Adrenal gland (tissue), 12 donors: Measurements from ENCODE around the gene MAML3. TPM values are rescaled to one million over a fixed set of nuclear protein-coding genes. Genes with fewer than 3 reads are reported as not detected.

Source experiments
- DNase-seq, 7 donors: peaks; one replicate each; pipeline ENCODE4 v3.0.0-alpha.2; 2019 to 2020
- H3K27ac ChIP-seq, 5 donors: fragments of 200-600 bp; sonication (generic) in 4 of 5; 1 replicate in 3 of 5; 2 replicates in 2 of 5; pipeline versions ENCODE4 v1.5.1 to v1.8.0; 2016 to 2020; ENCODE audit warnings: mild to moderate bottlenecking in 1 of 5
- H3K27me3 ChIP-seq: fragments of 200-600 bp; 2 replicates; pipeline ENCODE4 v1.8.0; 2021
- H3K36me3 ChIP-seq, 2 donors: fragments of 200-600 bp; replicated peaks in 1 of 2; 1 replicate in 1 of 2; 2 replicates in 1 of 2; pipeline versions ENCODE4 v1.5.1 to v1.8.0; 2018 to 2022
- H3K4me1 ChIP-seq, 2 donors: fragments of 200-600 bp; replicated peaks in 1 of 2; 1 replicate in 1 of 2; 2 replicates in 1 of 2; pipeline versions ENCODE4 v1.5.1 to v1.8.0; 2018 to 2021
- H3K4me3 ChIP-seq, 4 donors: fragments of 200-600 bp; sonication (generic) in 3 of 4; one replicate each; pipeline ENCODE4 v1.5.1; 2016 to 2018
- H3K9me3 ChIP-seq, 3 donors: fragments of 200-600 bp; sonication (generic) in 1 of 3; replicated peaks in 1 of 3; 1 replicate in 2 of 3; 2 replicates in 1 of 3; pipeline versions ENCODE4 v1.5.1 to v1.8.0; 2016 to 2021
- CTCF ChIP-seq, 6 experiments: fragments of 450-650 bp in 4 of 6; fragments of 200-600 bp in 2 of 6; sonication (generic) in 1 of 6; IDR thresholded peaks; 1 replicate in 5 of 6; 2 replicates in 1 of 6; pipeline versions ENCODE4 v1.5.1 to v1.8.0; 2016 to 2021; ENCODE audit warnings: antibody characterized with exemption in 6 of 6, mild to moderate bottlenecking in 2 of 6, moderate library complexity in 1 of 6
- POLR2A ChIP-seq, 2 donors: fragments of 450-650 bp; IDR thresholded peaks; one replicate each; pipeline ENCODE4 v1.6.1; 2017; ENCODE audit warnings: antibody characterized with exemption in 2 of 2, mild to moderate bottlenecking in 2 of 2, moderate library complexity in 1 of 2
- WGBS, 4 donors: extraction: QIAGEN DNeasy Blood & Tissue Kit in 2 of 4; methylation state at CpG; one replicate each; pipeline versions ENCODE4 v1.1.5 to v1.1.7; 2013 to 2017; 5-methylcytosine and 5-hydroxymethylcytosine counted together
- intact Hi-C, 2 donors: fragments of 100-400 bp; cut with DNase I; formaldehyde crosslinking; loops; one replicate each; pipeline versions ENCODE4 v1.14.1 to v1.15.0; 2022 to 2023
- polyA plus RNA-seq, 3 donors: library from polyadenylated mRNA; stranded (reverse); fragments of 200-250 nt in 2 of 3; fragments of 350-450 nt in 1 of 3; fragmentation: Illumina TruSeq in 1 of 3; extraction: RNeasy Lipid Tissue Mini Kit (QIAGEN cat#74804) in 1 of 3; gene quantifications; one replicate each; pipeline ENCODE4 v1.2.3, GENCODE V29; 2013 to 2014
- total RNA-seq, 9 donors: library from RNA; depleted of rRNA in 4 of 9; stranded (reverse); fragments of >200 nt in 4 of 9; fragments of 120-200 nt in 1 of 9; fragmentation: NEBNext Ultra II Directional in 1 of 9; extraction: Animal tissue kit (Norgen Biotek cat#: 25700) in 1 of 9; gene quantifications; one replicate each; pipeline versions ENCODE4 v1.1.0 to v1.2.4, GENCODE V29; 2013 to 2023
- donor health status: healthy with polysubstance abuse.
- donor health status: Bipolar disorder and iron deficiency.
- donor health status: DM: yes; HTN: yes; CAD: no.
- donor health status: DM: no; HTN: no; CAD: no.
- donor health status: DM: no; HTN: no; CAD: no.
- donor health status: DM: yes; HTN: yes; CAD: no.

Gene MAML3
- total and polyA plus RNA-seq, 12 donors, result 2.0 to 15.9 (median 8.4) TPM

GRCh38 chr4:139670775-139671174 is 483.2 kb downstream of the MAML3 start:
- no peak overlapping the region for H3K4me3 ChIP-seq
- no peaks in the 10 kb centered on the region for H3K9me3 ChIP-seq
- H3K27ac ChIP-seq, result no peak overlapping the region
- peaks cover 17 to 51% of the 10 kb centered on the region in 2 donors for H3K4me1 ChIP-seq
- intact Hi-C loops, result no loop called here
- H3K36me3 ChIP-seq, result peaks cover 0 to 5% of the 10 kb centered on the region in 2 donors
- peak in 1 of 7 donors; percentile 21 for DNase-seq
- 94 to 97% (median 95%) methylated on average over 3 of the region's 3 CpGs for WGBS, 4 donors
- no peak for TF ChIP-seq POLR2A (IDR thresholded peaks at IDR 0.05)
- no peak for TF ChIP-seq CTCF (IDR thresholded peaks at IDR 0.05)
- no peaks in the 10 kb centered on the region for H3K27me3 ChIP-seq

- intact Hi-C loops, result no loop called here
- Histone ChIP-seq H3K4me1 (peaks cover 23 to 56% of the 10 kb centered on the region in 2 donors), H3K27me3 (no peaks in the 10 kb centered on the region)
Measured at GRCh38 chr4:139669890-139670289, 484.1 kb downstream of the MAML3 start.

GRCh38 chr4:139669335-139669734 is 484.6 kb downstream of the MAML3 start:
- intact Hi-C loops, result no loop called here
- Histone ChIP-seq H3K27ac (peak overlapping the region in 1 of 5 donors; percentile 0), H3K4me1 (peaks cover 25 to 54% of the 10 kb centered on the region in 2 donors), H3K27me3 (no peaks in the 10 kb centered on the region), H3K36me3 (peaks cover 0 to 3% of the 10 kb centered on the region in 2 donors), H3K9me3 (no peaks in the 10 kb centered on the region), H3K4me3 (no peak overlapping the region)
- 83 to 92% (median 88%) methylated on average over 4 to 6 of the region's 6 CpGs for WGBS, 4 donors
- TF ChIP-seq POLR2A (IDR thresholded peaks at IDR 0.05) (no peak), CTCF (IDR thresholded peaks at IDR 0.05) (no peak)
- peak in 1 of 7 donors; percentile 36 for DNase-seq

More at GRCh38 chr4:139669890-139670289, 484.1 kb downstream of the MAML3 start:
- Histone ChIP-seq H3K36me3 (peaks cover 0 to 3% of the 10 kb centered on the region in 2 donors), H3K27ac (peak overlapping the region in 1 of 5 donors; percentile 0), H3K4me3 (no peak overlapping the region), H3K9me3 (no peaks in the 10 kb centered on the region)
- DNase-seq, result peak in 1 of 7 donors; percentile 25
- 70 to 84% (median 77%) methylated on average over 6 of the region's 6 CpGs for WGBS, 4 donors
- TF ChIP-seq POLR2A (IDR thresholded peaks at IDR 0.05), result no peak
- TF ChIP-seq CTCF (IDR thresholded peaks at IDR 0.05), result no peak

GRCh38 chr4:139668658-139669201 is 485.3 kb downstream of the MAML3 start:
- no peak for TF ChIP-seq POLR2A (IDR thresholded peaks at IDR 0.05)
- TF ChIP-seq CTCF (IDR thresholded peaks at IDR 0.05), result no peak
- WGBS, 4 donors, result 84 to 91% (median 89%) methylated on average over 4 of the region's 4 CpGs
- peaks cover 0 to 3% of the 10 kb centered on the region in 2 donors for H3K36me3 ChIP-seq
- peak in 1 of 7 donors; percentile 48 for DNase-seq
- H3K9me3 ChIP-seq, result no peaks in the 10 kb centered on the region
- no peak overlapping the region for H3K27ac ChIP-seq
- intact Hi-C loops, result no loop called here
- peaks cover 25 to 51% of the 10 kb centered on the region in 2 donors for H3K4me1 ChIP-seq
- no peak overlapping the region for H3K4me3 ChIP-seq
- H3K27me3 ChIP-seq, result no peaks in the 10 kb centered on the region
